GM18909 (cell line): ENCODE results near the gene CPSF6.
A peak's percentile ranks its signal among the peaks of the same experiment; 100 is the strongest.
"Not testable (repeated sequence)": the region's sequence is repeated elsewhere in the genome, so short reads cannot be mapped to it uniquely, and the experiment has no call there.

Source experiments
- ATAC-seq: cut with Tn5 transposase; IDR thresholded peaks from one replicate; pipeline ENCODE4 v1.9.1; 2021; ENCODE audit warnings: mild to moderate bottlenecking; ENCODE audit not compliant: unreplicated experiment, poor library complexity

Gene CPSF6

GRCh38 chr12:69254862-69255261 lies 15.5 kb downstream of the CPSF6 start:
- no peak for ATAC-seq

GRCh38 chr12:69258655-69259054 lies 19.3 kb downstream of the CPSF6 start:
- ATAC-seq: no peak

- no peak for ATAC-seq
Measured at GRCh38 chr12:69262264-69262974, 23.1 kb downstream of the CPSF6 start.

GRCh38 chr12:69265205-69265604 lies 25.8 kb downstream of the CPSF6 start:
- ATAC-seq: no peak

GRCh38 chr12:69265633-69266032 lies 26.3 kb downstream of the CPSF6 start:
- not testable (repeated sequence) for ATAC-seq

GRCh38 chr12:69266036-69266635 lies 26.8 kb downstream of the CPSF6 start:
- no peak for ATAC-seq

GRCh38 chr12:69269736-69270135 lies 30.4 kb downstream of the CPSF6 start:
- ATAC-seq: no peak

GRCh38 chr12:69272511-69272910 lies 33.1 kb downstream of the CPSF6 start:
- no peak for ATAC-seq

GRCh38 chr12:69274861-69275260 lies 35.5 kb downstream of the CPSF6 start:
- ATAC-seq: no peak

GRCh38 chr12:69275471-69275891 lies 36.1 kb downstream of the CPSF6 start:
- ATAC-seq: no peak

- ATAC-seq: no peak
Measured at GRCh38 chr12:69278814-69279782, 39.7 kb downstream of the CPSF6 start.

GRCh38 chr12:69284131-69284530 lies 44.8 kb downstream of the CPSF6 start:
- peak; percentile 56 for ATAC-seq

- no peak for ATAC-seq
Measured at GRCh38 chr12:69287556-69287955, 48.2 kb downstream of the CPSF6 start.

GRCh38 chr12:69290545-69291277 lies 51.3 kb downstream of the CPSF6 start:
- peak; percentile 100 for ATAC-seq

- ATAC-seq: no peak
Measured at GRCh38 chr12:69291278-69291593, 51.9 kb downstream of the CPSF6 start.

GRCh38 chr12:69298133-69298532 lies 58.8 kb downstream of the CPSF6 start:
- ATAC-seq: no peak

GRCh38 chr12:69298947-69299346 lies 59.6 kb downstream of the CPSF6 start:
- no peak for ATAC-seq

GRCh38 chr12:69304284-69304683 lies 64.9 kb downstream of the CPSF6 start:
- ATAC-seq: no peak

- ATAC-seq: no peak
Measured at GRCh38 chr12:69309461-69309860, 70.1 kb downstream of the CPSF6 start.

GRCh38 chr12:69313209-69313608 lies 73.8 kb downstream of the CPSF6 start:
- ATAC-seq: no peak
